Osteocyte (in vitro differentiated cells): ENCODE results near the gene CCL22. TPM values are rescaled to one million over a fixed set of nuclear protein-coding genes. Genes with fewer than 3 reads are reported as not detected.
A peak's percentile ranks its signal among the peaks of the same experiment; 100 is the strongest.
"Not testable (repeated sequence)": the region's sequence is repeated elsewhere in the genome, so short reads cannot be mapped to it uniquely, and the experiment has no call there.

Experiments
- DNase-seq: peaks from one replicate; pipeline ENCODE4 v3.0.0; 2021; ENCODE audit warnings: mixed read lengths; ENCODE audit not compliant: unreplicated experiment; ENCODE audit errors: extremely low spot score
- H3K27ac Mint-ChIP-seq: one replicate; pipeline ENCODE4 v1.8.0; 2021; ENCODE audit warnings: mild to moderate bottlenecking, mixed read lengths; ENCODE audit not compliant: unreplicated experiment
- H3K27me3 Mint-ChIP-seq: one replicate; pipeline ENCODE4 v1.8.0; 2021; ENCODE audit warnings: mixed read lengths; ENCODE audit not compliant: unreplicated experiment
- H3K36me3 Mint-ChIP-seq: one replicate; pipeline ENCODE4 v1.8.0; 2021; ENCODE audit warnings: mixed read lengths; ENCODE audit not compliant: unreplicated experiment
- H3K4me1 Mint-ChIP-seq: one replicate; pipeline ENCODE4 v1.8.0; 2021; ENCODE audit warnings: mixed read lengths; ENCODE audit not compliant: unreplicated experiment
- H3K4me3 Mint-ChIP-seq: one replicate; pipeline ENCODE4 v1.8.0; 2021; ENCODE audit warnings: mild to moderate bottlenecking, moderate library complexity, mixed read lengths; ENCODE audit not compliant: unreplicated experiment
- H3K9me3 Mint-ChIP-seq: one replicate; pipeline ENCODE4 v1.8.0; 2021; ENCODE audit warnings: mixed read lengths; ENCODE audit not compliant: unreplicated experiment
- CTCF ChIP-seq: fragments of 200-600 bp; sonication (generic); IDR thresholded peaks from 2 replicates; pipeline ENCODE4 v1.5.0; 2021; ENCODE audit warnings: antibody characterized with exemption, mild to moderate bottlenecking, moderate library complexity
- total RNA-seq: library from RNA; stranded (reverse); gene quantifications from 2 replicates; pipeline ENCODE4 v1.2.1, GENCODE V29; 2021

Gene CCL22
- total RNA-seq, 1 donor from 2014 or later, result not detected

DNA sequence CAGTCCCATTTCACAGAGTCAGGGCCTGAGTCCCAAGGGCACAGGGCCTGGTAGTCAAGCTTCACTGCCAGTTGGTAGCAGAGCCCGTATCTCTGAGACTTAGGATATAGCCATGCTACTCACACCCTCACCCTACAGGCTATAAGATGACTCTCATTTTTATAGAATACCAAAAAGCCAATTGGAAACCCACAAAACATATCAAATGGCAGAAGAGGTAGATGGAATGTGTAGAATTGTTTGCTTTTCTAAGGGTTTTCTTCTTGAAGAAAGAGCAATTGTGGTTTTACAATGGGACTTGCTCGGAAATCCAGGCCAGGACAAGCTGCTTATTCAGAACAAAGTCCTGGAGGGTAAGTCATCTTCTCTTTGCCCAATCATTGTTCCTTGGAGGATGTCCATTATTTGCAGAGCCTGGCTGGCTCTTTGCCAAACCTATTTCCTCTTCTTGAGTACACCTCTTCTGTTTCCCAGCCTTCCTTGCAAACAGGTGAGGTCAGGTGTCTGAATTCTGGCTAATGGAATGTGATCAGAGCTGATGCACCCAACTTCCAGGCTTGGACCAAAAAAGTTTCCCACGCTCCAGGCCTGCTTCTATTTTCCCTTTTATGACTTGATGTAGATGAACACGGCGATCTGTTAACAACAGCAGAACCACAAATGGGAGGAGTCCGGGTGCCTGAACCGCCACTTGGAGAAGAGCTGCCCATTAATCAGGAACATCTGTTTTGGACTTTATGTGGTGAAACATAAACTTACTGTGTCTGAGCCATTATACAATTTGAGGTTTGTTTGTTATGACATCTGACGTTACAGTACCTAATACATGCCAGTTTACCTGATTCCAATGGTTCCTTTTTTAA is 16.9 kb upstream of the CCL22 start:
- Mint-ChIP-seq H3K27me3 (peaks cover 51% of the 10 kb centered on the region), H3K4me3 (peak overlapping the region; percentile 26), H3K9me3 (peaks cover 8% of the 10 kb centered on the region), H3K36me3 (peaks cover 2% of the 10 kb centered on the region), H3K27ac (peak overlapping the region; percentile 80), H3K4me1 (peaks cover 28% of the 10 kb centered on the region)
- TF ChIP-seq CTCF, result no peak
- peak; percentile 76 for DNase-seq

DNA sequence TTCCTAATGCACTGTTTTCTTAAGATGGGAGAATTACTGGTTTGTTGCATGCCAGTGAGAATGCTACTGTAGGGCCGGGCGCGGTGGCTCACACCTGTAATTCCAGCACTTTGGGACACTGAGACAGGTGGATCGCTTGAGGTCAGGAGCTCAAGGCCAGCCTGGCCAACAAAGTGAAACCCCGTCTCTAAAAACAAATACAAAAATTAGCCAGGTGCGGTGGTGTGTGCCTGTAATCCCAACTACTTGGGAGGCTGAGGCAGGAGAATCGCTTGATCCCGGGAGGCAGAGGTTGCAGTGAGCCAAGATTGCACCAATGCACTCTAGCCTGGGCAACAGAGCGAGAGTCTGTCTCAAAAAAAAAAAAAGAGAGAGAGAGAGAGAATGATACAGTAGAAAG is 16.0 kb upstream of the CCL22 start:
- not testable (repeated sequence) for H3K27ac Mint-ChIP-seq, H3K4me3 Mint-ChIP-seq, H3K36me3 Mint-ChIP-seq
- H3K4me1 Mint-ChIP-seq, result peaks cover 28% of the 10 kb centered on the region
- H3K9me3 Mint-ChIP-seq, result peaks cover 17% of the 10 kb centered on the region
- peaks cover 57% of the 10 kb centered on the region for H3K27me3 Mint-ChIP-seq
- peak; percentile 44 for DNase-seq

DNA sequence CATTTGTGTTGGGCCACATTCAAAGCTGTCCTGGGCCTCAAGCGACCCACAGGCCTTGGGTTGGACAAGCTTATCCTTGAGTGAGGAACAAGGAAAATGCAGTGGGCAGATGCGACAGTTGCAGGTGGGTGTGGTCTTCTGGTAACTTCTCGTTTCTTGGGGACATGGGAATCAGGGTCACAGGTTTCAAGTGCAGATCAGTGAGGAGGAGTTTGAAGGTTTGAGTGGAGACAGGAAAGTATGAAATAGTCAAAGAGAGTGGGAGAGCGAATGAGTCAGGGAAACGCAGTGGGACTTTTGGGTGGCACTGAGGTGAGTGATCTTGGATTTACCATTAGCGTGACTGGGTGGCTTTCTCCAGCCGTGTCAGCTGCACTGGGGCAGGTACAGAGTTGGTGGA is 15.4 kb upstream of the CCL22 start:
- Mint-ChIP-seq H3K27me3 (peaks cover 62% of the 10 kb centered on the region), H3K9me3 (peaks cover 17% of the 10 kb centered on the region), H3K36me3 (peaks cover 6% of the 10 kb centered on the region), H3K4me1 (peaks cover 28% of the 10 kb centered on the region), H3K4me3 (no peak overlapping the region), H3K27ac (no peak overlapping the region)
- no peak for TF ChIP-seq CTCF
- peak; percentile 48 for DNase-seq

DNA sequence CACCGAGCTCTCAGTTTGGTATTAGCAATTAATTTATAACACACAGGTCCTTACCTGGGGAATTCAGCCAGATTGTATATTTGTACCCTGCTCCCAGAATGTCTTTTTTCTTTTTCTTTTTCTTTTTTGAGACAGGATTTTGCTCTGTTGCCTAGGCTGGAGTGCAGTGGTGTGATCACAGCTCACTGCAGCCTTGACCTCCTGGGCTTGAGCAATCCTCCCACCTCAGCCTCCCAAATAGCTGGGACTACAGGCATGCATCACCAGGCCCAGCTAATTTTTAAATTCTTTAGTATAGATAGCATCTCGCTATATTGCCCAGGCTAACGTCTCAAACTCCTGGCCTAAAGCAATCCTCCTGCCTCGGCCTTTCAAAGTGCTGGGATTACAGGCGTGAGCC is 14.5 kb upstream of the CCL22 start:
- Mint-ChIP-seq H3K9me3 (peaks cover 11% of the 10 kb centered on the region), H3K27me3 (peaks cover 62% of the 10 kb centered on the region), H3K4me1 (peaks cover 28% of the 10 kb centered on the region)
- not testable (repeated sequence) for H3K27ac Mint-ChIP-seq, H3K36me3 Mint-ChIP-seq, H3K4me3 Mint-ChIP-seq
- peak; percentile 30 for DNase-seq

GRCh38 chr16:57345021-57345420 is 13.6 kb upstream of the CCL22 start:
- Mint-ChIP-seq H3K4me1 (peaks cover 21% of the 10 kb centered on the region), H3K9me3 (peaks cover 11% of the 10 kb centered on the region), H3K4me3 (no peak overlapping the region), H3K27me3 (peaks cover 65% of the 10 kb centered on the region), H3K36me3 (peaks cover 6% of the 10 kb centered on the region), H3K27ac (no peak overlapping the region)
- TF ChIP-seq CTCF, result no peak
- DNase-seq, result peak; percentile 27

DNA sequence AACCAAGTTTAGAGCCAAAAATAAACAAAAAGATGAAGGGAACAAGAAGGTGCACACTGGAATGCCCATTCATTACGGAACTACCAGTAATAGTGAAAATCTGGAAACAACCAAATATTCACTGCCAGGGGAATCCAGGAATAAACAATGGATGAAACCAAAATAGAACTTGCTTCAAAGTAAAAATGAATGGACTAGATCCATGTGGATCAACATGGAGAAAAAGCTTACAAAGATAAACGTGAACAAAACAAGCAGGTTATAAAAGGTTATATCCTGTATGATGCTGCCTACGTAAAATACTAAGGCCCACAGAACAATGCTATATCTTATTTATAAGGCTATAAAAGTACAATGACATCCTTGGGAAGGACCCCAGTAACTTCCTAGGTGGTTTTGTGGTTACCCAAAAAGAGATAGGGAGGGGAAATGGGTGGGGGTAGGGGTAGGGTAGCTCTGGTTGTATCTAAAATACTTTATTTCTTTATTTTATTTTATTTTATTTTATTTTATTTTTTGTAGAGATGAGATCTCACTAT is 12.8 kb upstream of the CCL22 start:
- Mint-ChIP-seq H3K27ac (no peak overlapping the region), H3K27me3 (peaks cover 69% of the 10 kb centered on the region)

More for the DNA sequence above, 12.8 kb upstream of the CCL22 start:
- Mint-ChIP-seq H3K4me3 (no peak overlapping the region), H3K4me1 (peaks cover 18% of the 10 kb centered on the region), H3K9me3 (peaks cover 11% of the 10 kb centered on the region), H3K36me3 (peaks cover 6% of the 10 kb centered on the region)
- no peak for TF ChIP-seq CTCF
- DNase-seq, result no peak
